Erythroblast (primary cell): ENCODE data around the gene FBXL16.

Source experiments
- GATA1 ChIP-seq: IDR thresholded peaks from 2 replicates; pipeline ENCODE4 v1.6.1; 2011; ENCODE audit warnings: low read depth, mild to moderate bottlenecking, control low read depth, low read length, moderate library complexity
- POLR2A ChIP-seq: IDR thresholded peaks from 2 replicates; pipeline ENCODE4 v1.6.1; 2011; ENCODE audit warnings: mild to moderate bottlenecking, low read length

GRCh38 chr16:676565-676902 is 29.1 kb downstream of the FBXL16 start:
- TF ChIP-seq POLR2A (no peak), GATA1 (no peak)
